Measurements from ENCODE around the gene PSTPIP1. TPM values are rescaled to one million over a fixed set of nuclear protein-coding genes. Genes with fewer than 3 reads are reported as not detected.

The PSTPIP1 gene
- polyA plus RNA-seq, 4 donors: 0.69 to 1.2 (median 0.99) TPM

DNA sequence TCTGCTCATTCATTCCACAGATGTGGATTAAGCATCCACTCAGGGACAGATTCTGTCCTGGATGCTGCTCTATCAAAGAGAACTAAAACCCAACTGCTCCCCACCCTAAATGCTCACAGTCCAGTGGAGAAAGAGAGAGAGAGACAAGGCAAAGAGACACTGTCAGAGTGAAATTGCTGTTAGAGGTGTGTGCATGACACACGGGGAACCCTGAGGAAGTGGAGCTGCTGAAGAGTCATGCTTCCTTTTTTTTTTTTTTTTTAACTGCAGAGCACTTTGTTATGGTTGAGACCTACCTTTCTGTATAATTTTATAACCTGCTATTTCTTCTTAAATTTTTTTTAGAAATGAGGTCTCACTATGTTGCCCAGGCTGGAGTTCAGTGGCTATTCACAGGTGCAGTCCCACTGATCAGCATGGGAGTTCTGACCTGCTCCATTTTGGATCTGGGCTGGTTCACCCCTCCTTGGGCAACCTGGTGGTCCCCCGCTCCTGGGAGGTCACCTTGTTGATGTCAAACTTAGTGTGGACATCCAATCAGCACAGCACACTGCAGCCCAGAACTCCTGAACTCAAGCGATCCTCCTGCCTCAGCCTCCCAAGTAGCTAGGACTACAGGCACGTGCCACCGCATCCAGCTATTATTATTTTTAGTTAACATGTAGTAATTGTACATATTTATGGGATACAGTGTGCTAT lies 18.2 kb upstream of the PSTPIP1 start:
- no peak for DNase-seq (ENCODE audit: low read depth in 4 of 4, low spot score in 3 of 4)

- no peak for DNase-seq (ENCODE audit: low read depth in 4 of 4, low spot score in 3 of 4)
Measured at GRCh38 chr15:76978522-76979330, 16.2 kb upstream of the PSTPIP1 start.

GRCh38 chr15:76979331-76979925 lies 15.5 kb upstream of the PSTPIP1 start:
- no peak for DNase-seq (ENCODE audit: low read depth in 4 of 4, low spot score in 3 of 4)

GRCh38 chr15:76979996-76980520 lies 14.9 kb upstream of the PSTPIP1 start:
- DNase-seq (ENCODE audit: low read depth in 4 of 4, low spot score in 3 of 4): no peak

- no peak for DNase-seq (ENCODE audit: low read depth in 4 of 4, low spot score in 3 of 4)
Measured at GRCh38 chr15:76982356-76982755, 12.6 kb upstream of the PSTPIP1 start.

- no peak for DNase-seq (ENCODE audit: low read depth in 4 of 4, low spot score in 3 of 4)
Measured at GRCh38 chr15:76982756-76983155, 12.2 kb upstream of the PSTPIP1 start.

GRCh38 chr15:76983590-76984375 lies 11.1 kb upstream of the PSTPIP1 start:
- DNase-seq (ENCODE audit: low read depth in 4 of 4, low spot score in 3 of 4): no peak

GRCh38 chr15:76986743-76987142 lies 8.2 kb upstream of the PSTPIP1 start:
- no peak for DNase-seq (ENCODE audit: low read depth in 4 of 4, low spot score in 3 of 4)

DNA sequence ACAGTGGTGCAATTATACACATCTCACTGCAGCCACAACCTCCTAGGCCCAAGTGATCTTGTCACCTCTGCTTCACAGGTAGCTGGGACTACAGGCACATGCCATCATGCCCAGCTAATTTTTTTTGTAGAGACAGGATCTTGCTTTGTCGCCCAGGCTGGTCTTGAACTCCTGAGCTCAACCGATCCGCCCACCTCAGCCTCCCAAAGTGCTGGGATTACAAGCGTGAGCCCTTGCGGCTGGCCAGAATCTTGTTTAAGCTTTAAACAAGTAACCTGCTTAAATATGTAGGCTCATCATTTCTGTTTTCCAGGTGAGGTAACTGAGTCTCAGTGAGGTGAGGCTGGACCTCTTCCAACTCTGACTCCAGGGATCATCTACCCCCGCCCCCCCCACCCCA lies 7.7 kb upstream of the PSTPIP1 start:
- DNase-seq (ENCODE audit: low read depth in 4 of 4, low spot score in 3 of 4): no peak

DNA sequence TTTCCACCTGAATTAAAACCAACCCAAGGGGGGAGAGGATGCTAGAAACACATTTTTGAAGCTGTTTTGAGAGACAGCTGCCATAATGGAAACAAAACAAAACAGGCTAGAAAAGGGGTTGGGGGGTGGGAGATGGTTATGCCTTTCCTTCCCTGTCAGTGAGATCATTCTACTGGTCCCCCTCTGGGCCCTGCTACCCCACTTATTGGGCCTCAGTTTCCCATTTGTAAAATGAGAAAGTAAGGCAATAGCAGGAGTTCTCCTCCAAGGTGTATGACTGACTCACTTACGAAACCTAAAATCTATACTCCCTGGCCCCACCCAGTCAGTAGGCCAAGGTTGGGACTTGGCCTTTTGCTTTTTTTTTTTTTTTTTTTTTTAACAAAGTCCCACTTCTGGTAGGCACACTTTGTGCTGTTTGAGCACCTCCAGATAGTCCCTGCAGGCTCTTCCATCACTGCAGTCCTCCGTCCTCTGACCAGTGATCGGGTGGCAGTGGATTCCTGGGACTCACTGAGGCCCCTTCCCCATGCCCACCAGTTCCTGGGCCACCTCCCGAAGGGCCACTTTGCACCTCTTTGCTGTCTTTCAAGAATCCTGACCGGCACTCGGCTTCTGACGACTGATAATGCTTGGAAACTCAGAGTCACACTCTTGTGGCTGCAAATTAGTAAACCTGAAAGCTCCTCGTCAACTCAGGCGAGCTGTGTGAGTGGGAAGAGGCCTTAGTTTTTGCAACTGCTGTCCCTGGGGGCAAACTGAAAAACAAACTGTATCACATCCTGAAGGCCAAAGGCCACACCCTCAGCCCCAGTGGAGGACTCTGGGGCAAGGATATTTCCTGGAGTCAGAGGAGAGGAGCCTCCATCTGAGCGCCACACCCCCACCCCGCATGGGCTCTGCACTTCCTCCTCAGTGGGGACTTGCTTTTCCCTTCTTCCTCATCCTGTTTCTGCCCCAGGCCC lies 6.7 kb upstream of the PSTPIP1 start:
- no peak for DNase-seq (ENCODE audit: low read depth in 4 of 4, low spot score in 3 of 4)

DNA sequence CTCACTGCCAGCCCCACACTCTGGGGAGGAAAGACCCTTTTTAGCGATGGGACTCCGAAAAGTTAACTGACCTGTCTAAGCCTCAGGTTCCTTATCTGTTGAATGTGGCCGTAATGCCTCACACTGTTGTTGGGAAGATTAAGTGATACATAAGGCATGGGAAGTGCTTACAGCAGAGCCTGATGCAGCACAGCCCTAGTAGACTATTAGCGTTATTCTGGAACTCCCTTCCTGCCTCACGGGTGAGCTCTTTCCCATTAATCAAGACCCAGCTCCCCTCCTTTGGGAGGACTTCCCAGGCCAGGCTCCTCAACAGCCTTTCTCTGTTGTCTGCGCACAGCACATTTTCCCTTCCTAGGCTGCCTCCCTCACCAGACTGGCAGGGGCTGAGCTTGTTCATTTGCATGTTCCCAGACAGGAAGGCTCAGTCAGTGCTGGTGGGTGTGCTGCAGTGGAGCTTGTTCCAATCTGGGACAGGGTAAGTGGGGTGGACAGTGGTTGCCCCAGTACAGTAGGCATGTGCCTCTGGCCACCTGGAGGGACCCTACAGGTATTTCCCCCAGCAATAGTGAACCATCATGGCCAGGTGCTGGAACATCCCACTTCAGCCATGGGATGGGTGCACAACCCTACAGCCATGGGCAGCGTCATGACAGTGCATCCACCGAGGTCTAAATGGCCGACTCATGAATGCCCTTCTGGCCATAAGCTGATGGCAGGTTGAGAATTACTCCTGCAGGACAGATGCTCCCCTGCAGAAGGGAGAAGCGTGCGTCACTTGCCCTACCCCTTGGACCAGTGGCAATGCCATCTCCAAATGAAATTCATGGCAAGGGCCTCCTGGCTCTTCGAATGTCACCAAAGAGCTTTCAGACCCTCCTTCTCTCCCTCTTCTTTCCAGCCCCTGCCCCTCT lies 5.8 kb upstream of the PSTPIP1 start:
- DNase-seq (ENCODE audit: low read depth in 4 of 4, low spot score in 3 of 4): no peak

DNA sequence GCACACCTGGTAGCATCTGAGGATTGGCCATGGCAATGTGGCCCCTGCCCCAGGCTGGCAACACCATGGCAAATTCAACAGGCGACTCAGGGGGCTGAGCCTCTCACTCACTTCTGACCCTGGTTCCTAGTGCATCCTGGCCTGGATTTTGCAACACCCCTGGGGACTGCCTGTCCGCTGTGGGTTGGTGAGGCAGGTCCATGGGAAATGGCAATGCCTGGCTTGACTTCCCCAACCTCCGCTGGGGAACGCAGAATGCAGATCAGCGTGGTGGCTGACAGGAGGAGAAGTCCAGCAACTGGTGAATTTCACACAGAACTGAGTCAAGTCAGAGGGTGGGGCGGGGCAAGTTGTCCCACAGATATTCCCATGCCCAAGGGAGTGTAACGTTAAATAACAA lies 3.9 kb upstream of the PSTPIP1 start:
- DNase-seq (ENCODE audit: low read depth in 4 of 4, low spot score in 3 of 4): no peak

DNA sequence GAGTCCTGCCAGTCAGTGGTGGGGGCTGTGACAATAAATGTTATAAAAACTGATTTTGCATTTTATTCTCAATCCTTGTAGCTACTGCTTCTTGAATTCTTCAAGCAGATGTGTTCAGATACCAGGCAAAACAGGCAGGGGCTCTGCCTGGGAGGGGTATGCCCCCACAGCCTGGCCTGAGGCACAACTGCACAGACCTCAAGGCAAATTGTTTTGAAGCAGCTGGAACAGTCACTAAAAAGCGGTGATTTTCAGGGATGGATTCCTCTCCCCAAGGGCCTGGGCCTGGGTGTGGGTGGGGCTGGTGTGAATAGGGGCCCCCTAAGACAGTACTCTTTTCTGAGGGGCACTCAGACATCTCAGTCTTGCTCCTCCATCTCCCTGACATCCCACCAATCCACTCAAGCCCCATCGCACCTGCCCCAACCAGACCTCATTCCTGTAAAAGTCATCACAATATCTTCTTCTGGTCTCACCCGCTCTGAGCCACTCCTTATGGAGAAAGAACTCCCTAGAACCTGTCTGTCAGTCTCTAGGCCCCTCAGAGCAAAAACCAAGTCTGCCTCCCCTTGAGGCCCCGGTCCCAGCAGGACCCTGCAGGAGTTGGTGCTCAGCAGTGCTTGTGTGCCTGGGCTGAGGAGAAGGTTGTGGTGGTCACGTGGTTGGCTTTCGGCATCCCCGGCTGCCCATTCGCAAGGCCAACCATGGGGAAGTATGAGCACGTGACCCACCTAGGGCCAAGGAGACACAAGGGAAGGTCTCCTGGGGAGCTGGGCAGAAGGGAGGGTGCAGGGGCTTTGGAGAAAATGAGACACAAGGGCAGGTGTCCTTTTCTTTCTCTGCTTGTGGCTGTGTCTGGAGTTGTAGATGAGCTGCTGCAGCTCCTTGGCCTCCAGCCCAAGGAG lies 2.9 kb upstream of the PSTPIP1 start:
- DNase-seq (ENCODE audit: low read depth in 4 of 4, low spot score in 3 of 4): no peak

DNA sequence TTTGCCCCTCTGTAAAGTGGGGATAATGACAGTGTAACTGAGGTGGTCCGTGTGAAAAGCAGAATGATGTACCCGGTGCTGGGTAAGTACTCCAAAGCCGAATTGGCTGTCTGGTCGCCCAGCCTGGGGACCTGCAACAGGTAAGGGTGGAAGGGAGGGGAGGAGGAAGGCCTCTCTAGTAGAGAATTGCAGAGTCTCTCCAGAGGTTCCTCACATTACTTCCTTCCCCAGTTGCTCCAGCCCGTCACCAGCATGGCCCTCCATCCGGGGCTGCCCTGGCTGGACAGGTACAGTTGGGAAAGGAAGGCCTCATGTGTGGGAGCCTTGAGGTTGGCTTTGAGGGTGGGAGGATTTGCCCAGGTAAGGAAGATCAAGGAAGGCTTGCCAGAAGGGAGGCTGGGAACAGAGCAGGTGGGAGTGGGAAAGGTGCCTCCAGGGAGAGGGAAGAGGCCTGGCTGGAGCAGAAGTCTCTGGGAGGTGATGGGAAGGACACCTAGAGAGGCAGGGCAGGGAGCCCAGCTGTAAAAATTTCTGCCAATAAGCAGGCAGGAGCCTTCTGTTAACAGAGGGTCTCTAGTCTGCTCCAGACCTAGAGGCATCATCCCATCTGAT lies 1.7 kb upstream of the PSTPIP1 start:
- DNase-seq (ENCODE audit: low read depth in 4 of 4, low spot score in 3 of 4): no peak

DNA sequence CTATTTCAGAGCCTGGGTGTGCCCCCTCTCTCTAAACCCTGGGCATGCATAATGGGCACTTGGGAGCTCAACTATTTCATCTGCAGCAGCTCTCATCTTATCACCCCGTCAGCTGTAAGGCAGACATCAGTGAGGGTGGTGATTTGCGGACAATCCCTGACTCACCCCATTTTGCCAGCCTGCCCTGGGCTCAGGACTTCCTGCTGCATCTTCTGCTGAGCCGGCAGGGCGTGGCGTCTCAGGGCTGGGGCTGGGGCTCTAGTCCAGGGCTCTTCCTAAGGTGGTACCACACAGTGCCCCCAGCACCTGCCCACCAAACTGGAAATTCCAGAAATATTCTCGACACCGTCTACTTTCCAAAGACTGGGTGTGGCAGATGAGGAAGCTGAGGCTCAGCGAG lies 925 bp upstream of the PSTPIP1 start:
- DNase-seq (ENCODE audit: low read depth in 4 of 4, low spot score in 3 of 4): no peak

- no peak for DNase-seq (ENCODE audit: low read depth in 4 of 4, low spot score in 3 of 4)
Measured at GRCh38 chr15:76994496-76994895, 430 bp upstream of the PSTPIP1 start.

GRCh38 chr15:76996076-76996525 lies 1.2 kb downstream of the PSTPIP1 start:
- no peak for DNase-seq (ENCODE audit: low read depth in 4 of 4, low spot score in 3 of 4)
